Trophoblast cell (in vitro differentiated cells and primary cell): Measurements from ENCODE around the gene SNCA.

Experiments
- DNase-seq, 2 donors: peaks; one replicate each; pipeline ENCODE4 v3.0.0-alpha.2; 2016
- H2AFZ ChIP-seq: 2 replicates; pipeline ENCODE4 v1.6.1; 2013; ENCODE audit warnings: low read length, moderate library complexity, mild to moderate bottlenecking; ENCODE audit not compliant: insufficient read depth, poor library complexity
- H2AK5ac ChIP-seq: 2 replicates; pipeline ENCODE4 v1.6.1; 2013; ENCODE audit warnings: mild to moderate bottlenecking, low read length
- H2BK120ac ChIP-seq: 2 replicates; pipeline ENCODE4 v1.6.1; 2013; ENCODE audit warnings: low read length, mild to moderate bottlenecking, moderate library complexity; ENCODE audit not compliant: insufficient read depth, poor library complexity
- H2BK12ac ChIP-seq: 2 replicates; pipeline ENCODE4 v1.6.1; 2013; ENCODE audit warnings: mild to moderate bottlenecking, low read length, moderate library complexity
- H2BK5ac ChIP-seq: 2 replicates; pipeline ENCODE4 v1.6.1; 2013; ENCODE audit warnings: low read length, low read depth, moderate library complexity, mild to moderate bottlenecking; ENCODE audit not compliant: poor library complexity
- H3K14ac ChIP-seq: 2 replicates; pipeline ENCODE4 v1.6.1; 2013; ENCODE audit warnings: mild to moderate bottlenecking, low read length
- H3K18ac ChIP-seq: 2 replicates; pipeline ENCODE4 v1.6.1; 2013; ENCODE audit warnings: mild to moderate bottlenecking, low read length
- H3K23ac ChIP-seq: 2 replicates; pipeline ENCODE4 v1.6.1; 2013; ENCODE audit warnings: low read length
- H3K27ac ChIP-seq: 2 replicates; pipeline ENCODE4 v1.5.1; 2013; ENCODE audit warnings: low read depth, mild to moderate bottlenecking, inconsistent platforms, low read length, moderate library complexity
- H3K27me3 ChIP-seq: 2 replicates; pipeline ENCODE4 v1.6.1; 2013; ENCODE audit warnings: inconsistent platforms, mild to moderate bottlenecking, low read length, moderate library complexity; ENCODE audit not compliant: insufficient read depth
- H3K36me3 ChIP-seq, 2 experiments: 1 replicate in 1 of 2; 2 replicates in 1 of 2; pipeline ENCODE4 v1.6.1; 2013; ENCODE audit warnings: low read length in 2 of 2, mild to moderate bottlenecking in 2 of 2, moderate library complexity in 1 of 2; ENCODE audit not compliant: insufficient read depth in 2 of 2, control insufficient read depth in 1 of 2
- H3K4ac ChIP-seq: 2 replicates; pipeline ENCODE4 v1.6.1; 2013; ENCODE audit warnings: low read depth, mild to moderate bottlenecking, low read length, moderate library complexity
- H3K4me1 ChIP-seq, 2 experiments: 1 replicate in 1 of 2; 2 replicates in 1 of 2; pipeline ENCODE4 v1.6.1; 2013; ENCODE audit warnings: low read length in 2 of 2, mild to moderate bottlenecking in 2 of 2, moderate library complexity in 1 of 2; ENCODE audit not compliant: insufficient read depth in 2 of 2, control insufficient read depth in 1 of 2
- H3K4me2 ChIP-seq: 2 replicates; pipeline ENCODE4 v1.6.1; 2013; ENCODE audit warnings: inconsistent platforms, mild to moderate bottlenecking, low read length, moderate library complexity
- H3K4me3 ChIP-seq: 2 replicates; pipeline ENCODE4 v1.5.1; 2013; ENCODE audit warnings: mild to moderate bottlenecking, low read depth, low read length, inconsistent platforms
- H3K79me1 ChIP-seq: one replicate; pipeline ENCODE4 v1.6.1; 2013; ENCODE audit warnings: low read length
- H3K79me2 ChIP-seq: 2 replicates; pipeline ENCODE4 v1.6.1; 2013; ENCODE audit warnings: low read length, mild to moderate bottlenecking; ENCODE audit not compliant: control insufficient read depth, insufficient read depth, poor library complexity
- H3K9ac ChIP-seq: 2 replicates; pipeline ENCODE4 v1.6.1; 2013; ENCODE audit warnings: mild to moderate bottlenecking, low read length
- H3K9me3 ChIP-seq: 2 replicates; pipeline ENCODE4 v1.6.1; 2013; ENCODE audit warnings: low read depth, mild to moderate bottlenecking, control low read depth, inconsistent platforms, low read length; ENCODE audit not compliant: insufficient read depth
- H4K12ac ChIP-seq: 2 replicates; pipeline ENCODE4 v1.6.1; 2013; ENCODE audit warnings: low read depth, mild to moderate bottlenecking, low read length, moderate library complexity
- H4K8ac ChIP-seq: 2 replicates; pipeline ENCODE4 v1.6.1; 2013; ENCODE audit warnings: low read depth, mild to moderate bottlenecking, low read length, moderate library complexity
- H4K91ac ChIP-seq: one replicate; pipeline ENCODE4 v1.6.1; 2013; ENCODE audit warnings: low read depth, mild to moderate bottlenecking, low read length, moderate library complexity
- WGBS: extraction: QIAGEN DNeasy Blood & Tissue Kit; methylation state at CpG from one replicate; pipeline ENCODE4 v1.1.7; 2013; ENCODE audit warnings: missing lambda C conversion rate; ENCODE audit not compliant: insufficient read length, insufficient coverage; ENCODE audit errors: extremely low coverage; 5-methylcytosine and 5-hydroxymethylcytosine counted together

SNCA gene

DNA sequence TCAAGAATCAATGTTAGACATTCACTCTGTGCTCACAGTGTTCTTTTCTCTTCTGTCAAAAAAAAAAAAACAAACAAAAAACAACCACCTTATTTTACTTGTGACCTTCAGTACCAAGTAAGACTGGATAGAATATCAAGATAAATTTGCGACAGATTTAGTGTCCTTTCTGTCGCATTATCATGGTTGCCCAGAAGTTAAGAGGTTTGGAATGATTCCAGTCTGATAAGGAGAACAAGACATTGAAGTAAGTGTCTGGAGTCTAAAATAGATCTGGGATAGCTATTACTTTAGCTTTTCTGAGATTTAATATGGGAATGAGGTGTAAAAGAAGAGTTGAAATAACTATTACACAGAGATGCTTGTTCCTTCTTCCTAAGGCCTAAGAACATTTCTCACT lies 31.7 kb downstream of the SNCA start:
- no peak overlapping the region for H2BK5ac ChIP-seq
- no peak overlapping the region for H4K91ac ChIP-seq
- no peaks in the 10 kb centered on the region for H3K36me3 ChIP-seq
- H3K4ac ChIP-seq: no peak overlapping the region
- no peaks in the 10 kb centered on the region for H3K79me1 ChIP-seq
- no peak overlapping the region for H2AK5ac ChIP-seq
- no peak for DNase-seq
- H3K18ac ChIP-seq: no peak overlapping the region
- no peak overlapping the region for H2AFZ ChIP-seq
- no peaks in the 10 kb centered on the region for H3K79me2 ChIP-seq
- no peaks in the 10 kb centered on the region for H3K9me3 ChIP-seq
- H3K23ac ChIP-seq: no peak overlapping the region
- no peak overlapping the region for H3K9ac ChIP-seq
- H3K4me2 ChIP-seq: no peak overlapping the region
- no peak overlapping the region for H2BK120ac ChIP-seq
- H4K12ac ChIP-seq: no peak overlapping the region
- no peak overlapping the region for H3K4me3 ChIP-seq
- no peak overlapping the region for H2BK12ac ChIP-seq
- no peak overlapping the region for H3K14ac ChIP-seq
- H3K27me3 ChIP-seq: no peaks in the 10 kb centered on the region
- H3K27ac ChIP-seq: no peak overlapping the region
- H4K8ac ChIP-seq: no peak overlapping the region
- H3K4me1 ChIP-seq: no peaks in the 10 kb centered on the region
- no CpG with 5 or more reads among the region's 2 CpGs for WGBS

DNA sequence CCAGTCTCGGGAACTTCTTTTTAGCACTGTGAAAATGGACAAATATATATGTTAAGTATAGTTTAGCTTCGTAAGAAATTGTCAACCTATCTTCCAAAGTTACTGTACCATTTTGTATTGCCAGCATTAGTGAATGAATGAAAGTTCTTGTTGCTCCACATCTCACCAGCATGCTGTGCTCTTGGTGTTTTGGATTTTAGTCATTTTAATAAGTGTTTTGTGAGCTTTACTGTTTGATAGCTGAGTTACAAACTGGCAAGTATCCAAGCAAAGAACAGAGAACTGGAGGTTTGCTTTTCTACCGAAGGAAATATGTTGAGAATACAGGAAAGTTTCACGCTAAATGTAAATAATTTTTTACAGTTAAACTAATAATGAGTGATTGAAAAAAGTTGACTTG lies 33.0 kb downstream of the SNCA start:
- Histone ChIP-seq H2BK12ac (no peak overlapping the region), H2AFZ (no peak overlapping the region), H4K91ac (no peak overlapping the region), H3K4me3 (no peak overlapping the region), H3K4me1 (no peaks in the 10 kb centered on the region), H3K27ac (no peak overlapping the region), H3K23ac (no peak overlapping the region), H3K9me3 (no peaks in the 10 kb centered on the region), H2BK5ac (no peak overlapping the region), H4K12ac (no peak overlapping the region), H3K4ac (no peak overlapping the region), H2BK120ac (no peak overlapping the region), H3K18ac (no peak overlapping the region), H3K79me1 (no peaks in the 10 kb centered on the region), H3K14ac (no peak overlapping the region), H3K79me2 (no peaks in the 10 kb centered on the region), H3K4me2 (no peak overlapping the region), H3K9ac (no peak overlapping the region), H4K8ac (no peak overlapping the region), H3K27me3 (no peaks in the 10 kb centered on the region), H3K36me3 (no peaks in the 10 kb centered on the region), H2AK5ac (no peak overlapping the region)
- no peak for DNase-seq
- WGBS: no CpG with 5 or more reads among the region's 4 CpGs

DNA sequence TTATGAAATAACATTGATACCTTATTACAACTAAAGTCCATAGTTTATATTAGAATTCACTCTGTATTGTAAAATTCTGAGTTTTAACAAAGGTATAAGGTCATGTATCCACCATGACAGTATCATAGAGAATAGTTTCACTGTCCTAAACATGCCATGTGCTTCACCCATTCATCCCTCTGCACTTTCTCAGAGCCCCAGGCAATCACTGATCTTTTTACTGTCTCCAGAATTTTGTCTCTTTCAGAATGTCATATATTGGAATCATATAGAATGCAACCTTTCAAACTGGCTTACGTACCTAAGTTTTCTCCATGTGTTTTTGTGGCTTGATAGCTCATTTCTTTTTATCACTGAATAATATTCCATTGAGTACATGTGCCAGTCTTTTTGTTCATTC lies 33.9 kb downstream of the SNCA start:
- Histone ChIP-seq H3K36me3 (no peaks in the 10 kb centered on the region), H3K79me2 (no peaks in the 10 kb centered on the region), H2AFZ (no peak overlapping the region), H3K14ac (no peak overlapping the region), H4K12ac (no peak overlapping the region), H3K27ac (no peak overlapping the region), H3K9ac (no peak overlapping the region), H2BK5ac (no peak overlapping the region), H2BK120ac (no peak overlapping the region), H3K4me3 (no peak overlapping the region), H3K9me3 (no peaks in the 10 kb centered on the region), H3K23ac (no peak overlapping the region), H3K4ac (no peak overlapping the region), H3K18ac (no peak overlapping the region), H2BK12ac (no peak overlapping the region), H3K4me2 (no peak overlapping the region), H4K91ac (no peak overlapping the region), H2AK5ac (no peak overlapping the region), H4K8ac (no peak overlapping the region), H3K4me1 (no peaks in the 10 kb centered on the region), H3K27me3 (no peaks in the 10 kb centered on the region), H3K79me1 (no peaks in the 10 kb centered on the region)
- no CpG with 5 or more reads among the region's 1 CpG for WGBS
- DNase-seq: no peak

DNA sequence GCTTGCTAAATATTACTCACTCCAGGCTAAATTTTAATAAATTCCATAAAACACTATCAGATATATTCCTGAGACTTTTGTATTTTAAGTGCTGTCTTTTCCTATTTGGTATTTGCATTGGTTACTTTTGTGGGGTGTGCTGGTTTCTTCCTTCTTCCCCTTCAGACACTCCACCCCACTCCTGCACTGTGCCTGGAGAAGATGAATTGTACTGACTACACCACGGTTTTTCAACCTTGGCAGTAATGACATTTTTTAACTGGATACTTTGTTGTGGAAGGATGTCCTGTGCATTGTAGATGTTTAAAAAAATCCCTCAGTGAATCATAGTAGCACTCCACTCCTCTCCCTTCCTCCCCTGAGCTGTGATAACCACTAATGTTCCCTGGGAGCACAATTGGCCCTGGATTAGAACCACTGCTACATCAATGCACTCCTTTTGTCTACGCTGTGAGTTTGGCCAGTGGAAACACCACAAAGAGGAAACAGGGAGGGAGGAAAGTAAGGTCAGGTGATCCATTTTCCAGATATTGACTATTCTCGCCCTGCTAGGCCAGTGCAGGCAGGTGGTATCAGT lies 36.3 kb downstream of the SNCA start:
- Histone ChIP-seq H3K79me2 (no peaks in the 10 kb centered on the region), H3K79me1 (no peaks in the 10 kb centered on the region), H2AK5ac (no peak overlapping the region), H3K23ac (no peak overlapping the region), H3K18ac (no peak overlapping the region), H2BK5ac (no peak overlapping the region), H3K36me3 (no peaks in the 10 kb centered on the region), H3K4me1 (no peaks in the 10 kb centered on the region), H4K12ac (no peak overlapping the region), H2BK120ac (no peak overlapping the region), H3K4me3 (no peak overlapping the region), H2BK12ac (no peak overlapping the region), H3K27ac (no peak overlapping the region), H2AFZ (no peak overlapping the region), H3K9me3 (no peaks in the 10 kb centered on the region), H3K14ac (no peak overlapping the region), H3K4ac (no peak overlapping the region), H4K8ac (no peak overlapping the region), H3K27me3 (no peaks in the 10 kb centered on the region), H3K4me2 (no peak overlapping the region), H3K9ac (no peak overlapping the region), H4K91ac (no peak overlapping the region)
- WGBS: no CpG with 5 or more reads among the region's 3 CpGs
- DNase-seq: no peak
